Stimulated activated CD4-positive, alpha-beta T cell treated with anti-CD3 and anti-CD28 coated beads, Interleukin-1b, Interleukin-23, amount 100 ng/mL, for 1 hour (primary cell): ENCODE results near the gene LRRK1.

Experiments used
- DNase-seq, 2 donors: peaks; one replicate each; pipeline ENCODE4 v3.0.0-alpha.2; 2020; ENCODE audit warnings: low read depth in 2 of 2

LRRK1 gene

DNA sequence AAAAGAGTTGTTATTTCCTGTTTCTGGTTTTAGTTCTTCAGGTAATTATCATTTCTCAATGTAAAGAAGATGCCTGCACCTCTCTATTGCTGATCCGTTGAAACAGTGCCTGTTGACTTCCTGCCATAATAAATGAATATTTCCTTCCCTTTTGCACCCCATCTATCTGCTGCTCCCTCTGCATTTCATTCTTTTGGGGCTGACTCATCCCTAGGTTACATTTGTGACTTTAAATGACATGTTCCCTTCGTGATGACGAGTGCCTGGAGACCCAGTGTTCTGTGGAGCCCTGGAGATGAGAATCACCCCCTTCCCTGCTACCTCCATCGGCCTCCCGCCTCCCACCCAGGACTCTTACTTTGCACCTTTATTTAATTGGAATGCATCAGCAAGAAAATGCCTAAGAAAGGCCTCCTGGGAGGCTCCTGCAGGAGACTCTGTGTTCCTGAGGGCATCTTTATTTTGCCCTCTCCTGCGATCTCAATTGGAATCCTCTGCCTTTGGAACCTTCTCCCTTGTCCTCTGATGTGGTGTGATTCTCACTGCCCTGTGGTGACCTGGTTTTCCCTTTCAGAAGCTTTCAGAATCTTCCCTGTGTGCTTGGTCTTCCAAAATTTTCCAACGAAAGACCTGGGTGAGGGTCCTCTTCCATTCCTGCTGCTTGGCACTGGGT is 13.7 kb downstream of the LRRK1 start:
- no peak for DNase-seq

DNA sequence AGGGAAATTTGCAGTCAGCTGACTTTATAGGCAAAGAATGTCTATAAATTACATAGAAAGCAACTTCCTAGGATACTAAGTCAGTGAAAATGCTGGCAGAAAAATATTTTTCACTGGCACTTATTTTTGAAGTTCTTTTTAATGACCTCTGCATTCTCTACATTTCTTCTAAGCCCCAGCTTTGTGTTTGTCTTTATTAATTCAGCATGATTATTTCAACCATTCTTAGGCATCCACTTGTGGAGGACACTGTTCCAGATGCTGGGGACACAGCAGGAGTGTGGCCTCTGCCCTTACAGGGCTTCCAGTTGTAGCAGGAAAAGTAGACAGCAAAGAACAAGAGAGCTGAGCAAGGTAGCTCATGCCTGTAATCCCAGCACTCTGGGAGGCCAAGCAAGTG is 15.0 kb downstream of the LRRK1 start:
- DNase-seq: no peak

DNA sequence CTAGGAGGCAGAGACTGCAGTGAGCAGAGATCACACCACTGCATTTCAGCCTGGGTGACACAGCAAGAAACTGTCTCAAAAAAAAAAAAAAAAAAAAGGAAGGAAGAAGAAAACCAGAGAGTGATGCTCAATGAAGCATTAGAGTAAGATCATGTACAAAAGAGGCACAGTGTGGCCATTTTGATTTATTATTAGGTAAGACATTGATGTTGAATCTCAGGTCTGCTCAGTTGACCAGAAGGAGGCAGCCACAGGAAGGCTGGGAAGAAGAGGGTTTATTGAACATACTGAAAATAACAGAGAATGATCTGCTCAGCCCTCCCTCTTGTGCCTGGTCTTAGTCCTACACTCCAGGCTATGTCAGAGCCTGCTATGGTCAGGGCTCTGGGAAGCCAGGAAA is 15.6 kb downstream of the LRRK1 start:
- DNase-seq: no peak

DNA sequence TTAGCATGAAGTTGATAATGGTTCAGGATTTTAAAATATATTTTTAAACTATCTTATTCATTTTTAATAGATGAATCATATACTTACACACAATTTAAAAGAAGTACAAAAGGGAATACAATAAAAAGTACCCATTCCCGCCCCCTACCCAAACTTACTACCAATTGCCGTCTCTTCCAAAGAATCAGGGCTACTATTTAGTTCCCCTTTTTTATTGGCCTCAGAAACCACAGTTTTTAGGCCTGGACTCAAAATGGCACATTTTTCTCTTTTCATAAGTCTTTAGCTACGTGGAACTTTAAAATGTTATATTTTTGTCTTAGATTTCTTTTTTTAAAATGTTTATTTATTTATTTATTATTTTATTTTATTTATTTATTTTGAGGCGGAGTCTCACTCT is 18.0 kb downstream of the LRRK1 start:
- no peak for DNase-seq

DNA sequence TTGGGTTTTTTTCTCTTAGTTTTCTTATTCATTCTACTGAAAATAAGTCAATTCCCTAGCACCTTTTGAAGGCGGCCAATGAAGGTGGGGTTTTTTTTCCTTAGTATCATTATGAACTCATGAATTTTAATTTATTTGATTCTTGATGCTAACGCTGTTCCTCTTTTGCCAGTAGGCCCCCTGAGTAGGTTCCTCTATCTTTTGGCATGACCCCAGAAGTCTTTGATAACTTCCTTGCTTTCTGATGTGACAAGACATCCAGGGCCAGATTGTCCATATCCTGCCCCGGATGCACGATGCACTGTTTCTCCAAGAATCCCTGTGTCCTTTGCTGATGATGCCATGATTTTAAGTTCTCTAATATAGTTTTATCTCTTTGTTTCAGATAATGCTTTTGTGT is 20.6 kb downstream of the LRRK1 start:
- DNase-seq: no peak

DNA sequence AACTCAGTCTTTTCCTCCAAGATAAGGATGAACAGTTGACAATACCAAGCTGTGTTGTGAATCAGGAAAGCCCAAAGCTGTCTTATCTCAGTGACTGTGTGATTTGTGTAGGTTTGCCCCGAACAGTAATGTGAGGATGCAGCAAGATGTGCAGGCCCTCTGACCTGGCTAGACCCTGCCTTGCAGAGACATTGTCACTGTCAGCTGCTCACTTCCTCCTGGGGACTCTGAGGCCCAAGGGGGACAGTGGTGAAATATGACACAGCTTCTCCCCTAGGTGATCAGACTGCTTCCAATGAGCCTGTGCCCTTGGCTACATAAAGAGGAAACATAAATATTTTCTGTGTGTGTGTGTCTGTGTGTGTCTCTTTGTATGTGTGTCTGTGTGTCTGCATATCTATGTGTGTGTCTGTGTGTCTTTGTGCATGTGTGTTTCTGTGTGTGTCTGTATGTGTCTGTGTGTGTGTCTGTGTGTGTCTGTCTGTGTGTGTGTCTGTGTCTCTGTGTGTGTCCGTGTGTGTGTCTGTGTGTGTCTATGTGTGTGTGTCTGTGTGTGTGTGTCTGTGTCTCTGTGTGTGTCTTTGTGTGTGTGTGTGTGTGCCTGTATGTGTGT is 21.7 kb downstream of the LRRK1 start:
- no peak for DNase-seq

DNA sequence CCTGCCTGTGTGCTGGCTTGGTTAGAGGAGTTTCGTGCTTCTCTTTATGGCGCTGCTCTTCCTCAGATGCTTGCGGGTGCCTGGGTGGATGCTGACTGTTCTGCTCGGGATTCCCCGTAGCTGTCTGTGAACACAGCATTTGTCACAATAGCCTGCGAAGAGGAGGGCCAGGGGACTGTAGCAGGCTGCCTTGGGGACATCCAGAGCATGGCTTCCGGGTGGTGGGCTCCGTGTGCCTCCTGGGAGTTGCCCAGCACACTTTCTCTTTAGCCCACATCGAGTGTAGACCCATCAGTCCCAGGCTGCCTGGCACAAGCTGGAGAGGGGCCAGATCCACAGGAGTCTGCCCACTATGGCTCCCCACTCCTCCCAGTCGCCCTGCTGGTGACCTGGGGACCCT is 22.4 kb downstream of the LRRK1 start:
- DNase-seq: no peak

DNA sequence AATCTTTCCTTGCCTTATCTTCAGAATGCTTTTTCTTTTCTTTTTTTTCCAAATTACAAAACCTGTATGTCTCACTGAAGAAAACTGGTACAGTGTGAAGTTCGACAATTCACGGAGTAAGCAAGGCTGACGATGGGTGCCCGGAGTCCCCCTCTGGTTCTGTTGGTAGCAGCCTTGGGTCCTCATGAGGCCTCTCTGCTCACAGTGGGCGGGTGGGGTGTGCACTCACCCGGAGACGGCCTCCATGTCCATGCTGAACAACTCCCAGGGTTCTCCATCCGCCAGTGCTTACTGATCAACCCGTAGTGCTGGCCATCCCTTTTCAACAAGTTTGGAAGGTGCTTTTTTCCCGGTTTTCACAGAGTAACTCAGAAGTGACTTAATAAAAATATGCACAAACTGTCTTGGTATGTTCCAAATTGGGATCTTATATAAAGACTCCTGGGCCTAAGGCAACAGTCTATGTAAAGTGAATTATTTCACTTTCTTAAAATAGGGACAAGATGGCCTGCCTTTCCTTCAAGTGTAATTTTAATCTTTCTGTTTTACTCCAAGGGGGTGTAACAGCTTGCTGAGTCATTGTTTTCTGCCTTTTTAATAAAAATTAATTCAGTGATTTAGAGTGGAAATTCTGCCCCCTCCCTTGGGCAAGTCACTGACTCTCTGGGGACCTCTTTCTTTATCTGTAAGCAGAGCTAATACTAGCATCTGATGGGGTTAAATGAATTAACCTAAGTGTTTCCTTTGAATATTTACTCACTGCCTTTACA is 23.7 kb downstream of the LRRK1 start:
- no peak for DNase-seq

DNA sequence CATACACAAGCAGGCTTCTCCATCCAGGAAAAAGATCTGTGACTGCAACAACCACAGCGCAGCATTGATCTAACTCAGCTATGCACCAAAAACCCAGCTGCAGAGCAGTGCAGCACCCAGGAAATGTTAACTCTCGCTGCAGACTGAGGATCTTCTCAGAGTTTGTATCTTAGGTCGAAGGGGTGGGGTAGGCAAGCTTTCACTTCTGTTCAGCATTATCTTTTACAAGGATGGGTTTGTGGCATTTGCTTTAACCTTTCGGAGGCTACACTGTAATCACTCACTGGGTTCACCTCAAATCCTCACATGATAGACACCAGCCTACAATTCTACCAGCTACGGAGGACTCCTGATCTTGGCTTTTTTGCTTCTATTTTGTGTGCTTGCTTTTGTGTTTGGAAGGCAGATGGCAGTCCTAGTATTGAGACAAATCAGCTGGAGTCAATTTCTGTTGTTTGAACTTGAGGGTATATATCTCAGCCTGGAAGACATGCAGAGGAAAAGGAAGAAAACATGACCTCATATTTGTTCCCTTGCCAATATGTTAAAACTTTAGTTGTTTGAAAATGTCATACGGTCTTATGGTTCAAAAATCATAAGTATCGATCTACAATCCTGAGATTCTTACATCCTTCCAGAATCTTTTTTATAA is 25.2 kb downstream of the LRRK1 start:
- DNase-seq: no peak

DNA sequence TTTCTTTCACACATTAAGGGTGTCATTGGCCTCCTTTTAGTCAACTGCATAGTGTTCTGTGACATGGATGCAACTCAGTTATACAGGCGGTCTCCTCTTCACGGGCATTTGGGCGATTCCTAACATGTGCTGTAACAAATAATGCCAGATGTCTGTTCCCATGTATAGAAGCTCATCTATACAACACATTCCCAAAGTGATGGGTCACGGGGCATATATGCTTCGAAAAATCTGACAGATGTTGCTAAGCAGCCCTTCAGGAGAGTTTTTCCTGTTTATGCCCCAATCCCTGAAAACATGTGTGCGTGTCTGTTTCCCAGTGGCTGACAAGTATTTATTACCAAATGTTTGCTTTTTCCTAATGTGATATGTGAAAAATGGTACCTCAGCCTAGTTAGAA is 25.8 kb downstream of the LRRK1 start:
- no peak for DNase-seq

DNA sequence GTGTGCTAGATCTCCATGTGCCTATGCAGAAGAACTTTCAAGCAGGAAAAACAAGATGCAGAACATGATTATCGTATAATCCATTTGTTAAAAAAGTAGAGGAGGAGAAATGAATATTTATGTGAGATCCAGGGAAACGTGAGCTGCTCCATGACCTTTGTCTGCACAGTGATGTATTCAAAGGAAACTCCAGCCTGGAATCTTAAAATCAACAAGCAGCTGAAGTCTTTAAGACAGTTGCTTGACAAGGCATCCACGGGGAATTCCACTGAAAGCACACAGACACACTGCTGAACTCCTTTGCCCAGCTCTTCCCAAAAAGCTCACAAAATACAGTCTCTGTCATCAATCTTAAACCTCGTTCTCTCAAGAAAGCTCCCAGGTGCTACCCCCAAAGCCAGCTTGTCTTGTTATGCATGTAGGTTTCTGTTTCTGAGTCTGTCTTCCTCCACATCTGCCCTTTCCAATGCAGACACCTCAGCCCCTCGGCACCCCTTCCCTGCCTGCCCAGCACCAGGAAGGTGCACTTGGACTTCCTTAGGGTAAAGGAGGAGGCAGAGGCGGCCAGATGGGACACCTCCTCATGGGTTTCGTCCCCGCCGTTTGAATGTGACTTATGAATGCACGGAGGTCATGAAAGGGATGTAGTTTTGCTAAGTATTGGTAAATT is 28.7 kb downstream of the LRRK1 start:
- no peak for DNase-seq

DNA sequence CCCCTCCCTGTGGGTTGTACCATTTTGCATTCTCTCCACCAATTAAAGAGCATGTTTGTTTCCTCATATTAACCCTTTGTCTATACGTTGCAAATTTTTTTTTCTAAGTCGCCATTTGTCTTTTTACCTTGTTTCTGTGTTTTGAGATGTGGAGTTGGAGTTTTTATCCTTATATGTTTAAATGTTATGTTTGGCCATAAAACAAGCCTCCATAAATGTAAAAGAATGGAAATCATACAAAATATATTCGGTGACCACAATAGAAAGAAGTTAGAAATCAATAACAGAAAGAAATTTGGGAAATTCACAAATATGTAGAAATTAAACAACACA is 29.2 kb downstream of the LRRK1 start:
- DNase-seq: no peak

DNA sequence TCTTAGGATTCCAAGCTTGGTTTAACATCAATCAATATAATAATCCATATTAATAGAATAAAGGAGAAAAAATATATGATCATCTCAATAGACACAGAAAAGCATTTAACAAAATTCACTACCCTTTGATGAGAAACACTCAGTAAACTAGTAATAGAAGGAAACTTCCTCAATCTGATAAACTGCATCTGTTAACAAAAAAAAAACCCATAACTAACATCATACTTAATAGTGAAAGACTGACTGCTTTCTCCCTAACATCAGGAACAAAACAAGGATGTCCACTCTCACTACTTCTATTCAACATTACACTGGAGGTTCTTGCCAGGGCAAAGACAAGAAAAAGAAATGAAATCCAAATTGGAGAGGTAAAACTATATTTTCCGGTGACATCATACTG is 30.5 kb downstream of the LRRK1 start:
- DNase-seq: no peak

DNA sequence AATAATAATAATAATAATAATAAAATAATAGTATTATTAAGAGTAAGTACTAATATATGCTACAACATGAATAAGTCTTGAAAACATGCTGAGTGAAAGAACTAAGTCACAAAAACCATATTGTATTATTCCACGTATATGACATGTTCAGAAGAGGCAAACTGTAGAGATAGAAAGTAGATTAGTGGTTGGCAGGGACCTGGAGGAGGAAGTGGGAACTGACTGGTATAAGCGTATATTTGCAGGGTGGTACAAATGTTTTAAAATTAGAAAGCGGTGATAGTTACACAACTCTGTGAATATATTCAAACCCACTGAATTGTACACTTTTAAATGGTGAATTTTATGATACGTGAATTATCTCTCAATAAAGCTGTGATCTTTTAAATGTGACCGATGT is 32.8 kb downstream of the LRRK1 start:
- no peak for DNase-seq

DNA sequence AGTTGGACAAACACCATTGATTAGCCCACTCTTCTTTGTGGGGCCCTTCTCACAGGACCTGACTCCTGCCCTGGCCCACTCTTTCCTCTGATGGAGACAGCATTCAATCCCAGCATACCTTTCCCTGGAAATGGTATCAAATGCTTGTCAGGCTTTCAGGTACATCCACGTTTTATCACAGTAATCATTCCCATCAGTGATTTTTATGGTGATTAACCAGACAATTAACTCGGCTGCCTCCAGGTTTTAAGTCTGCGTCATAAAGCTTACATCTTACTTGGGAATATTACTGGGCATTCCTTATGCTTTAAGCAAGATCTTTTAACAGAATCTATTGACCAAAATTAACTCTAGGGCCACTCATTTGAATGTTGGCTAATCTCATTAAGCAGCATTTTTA is 33.4 kb downstream of the LRRK1 start:
- DNase-seq: no peak

DNA sequence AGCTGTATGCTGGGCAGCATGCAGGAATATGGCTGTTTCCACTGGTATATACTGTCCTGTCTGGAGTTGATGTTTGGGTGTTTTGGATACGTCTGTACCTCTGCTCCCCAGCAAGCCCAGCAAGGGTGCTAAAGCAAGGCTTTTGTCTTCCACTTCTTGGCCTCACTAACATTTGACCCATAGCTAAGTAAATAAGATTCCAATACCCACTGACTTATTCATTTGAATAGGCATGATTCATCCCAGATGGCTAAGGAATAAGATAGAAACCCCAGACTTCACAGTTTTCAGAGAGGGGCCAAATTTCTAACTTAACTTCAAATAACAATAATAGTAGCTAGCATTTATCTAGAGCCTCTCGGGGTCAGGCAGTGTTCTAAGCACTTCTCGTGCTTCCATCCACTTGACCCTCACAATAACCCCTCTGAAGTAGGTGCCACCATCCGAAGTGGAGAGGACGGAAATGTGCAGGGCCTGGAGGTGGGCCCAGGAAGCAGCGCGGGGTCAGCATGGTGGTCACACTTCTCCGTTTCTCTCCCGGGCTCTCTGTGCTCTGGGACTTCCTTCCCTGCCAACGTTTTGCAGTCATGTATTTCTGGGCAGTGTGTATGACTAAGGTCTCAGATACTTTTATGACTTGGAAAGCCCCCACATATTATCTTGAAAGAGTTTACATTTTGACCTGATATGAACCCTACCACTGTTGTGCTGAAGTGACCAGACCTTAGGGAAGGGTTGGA is 39.3 kb downstream of the LRRK1 start:
- DNase-seq: no peak

DNA sequence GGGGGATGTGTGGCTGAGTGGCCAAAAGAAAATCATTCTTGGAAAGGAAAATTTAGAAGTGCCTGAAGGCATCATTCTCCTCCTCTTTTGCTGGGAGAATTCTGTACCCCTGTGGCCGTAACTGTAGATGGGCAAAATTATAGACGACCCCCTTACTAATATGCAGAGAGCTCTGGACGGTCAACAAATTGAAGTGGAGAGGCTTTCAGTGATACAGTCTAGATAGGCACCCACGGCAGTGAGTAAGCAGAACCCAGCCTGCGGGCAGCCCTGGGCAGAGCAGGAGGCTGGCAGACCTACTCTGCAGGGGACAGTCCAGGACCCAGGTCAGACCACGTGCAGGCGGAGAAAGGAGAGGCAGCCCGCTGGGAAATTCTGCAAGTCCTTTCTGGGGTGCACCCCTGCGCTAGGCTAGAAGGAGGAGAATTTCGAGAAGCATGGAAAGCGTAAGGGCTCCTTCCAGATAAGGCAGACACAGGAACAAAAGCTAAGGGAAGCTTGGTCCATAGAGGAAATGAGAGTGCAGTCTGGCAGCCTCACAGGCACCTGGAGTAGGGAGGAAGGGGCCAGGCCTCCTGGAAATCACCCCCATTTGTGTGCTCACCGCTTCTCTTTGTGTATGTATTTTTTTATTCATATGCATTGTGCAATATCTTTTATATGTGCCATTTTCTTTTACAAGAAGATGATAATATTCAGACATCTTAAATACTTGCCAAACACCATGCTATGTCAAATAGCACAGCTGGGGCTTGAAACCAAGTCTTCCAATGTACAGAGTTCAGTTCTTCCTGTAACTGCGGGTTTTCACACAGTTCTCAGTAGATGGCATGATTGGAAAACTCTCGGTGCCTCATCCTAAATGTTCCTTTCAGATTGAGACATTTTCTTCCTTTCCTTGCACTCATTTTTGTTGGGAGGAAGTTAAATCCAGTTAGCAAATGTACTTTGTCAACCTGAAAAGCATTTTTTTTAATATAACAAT is 40.2 kb downstream of the LRRK1 start:
- DNase-seq: no peak

DNA sequence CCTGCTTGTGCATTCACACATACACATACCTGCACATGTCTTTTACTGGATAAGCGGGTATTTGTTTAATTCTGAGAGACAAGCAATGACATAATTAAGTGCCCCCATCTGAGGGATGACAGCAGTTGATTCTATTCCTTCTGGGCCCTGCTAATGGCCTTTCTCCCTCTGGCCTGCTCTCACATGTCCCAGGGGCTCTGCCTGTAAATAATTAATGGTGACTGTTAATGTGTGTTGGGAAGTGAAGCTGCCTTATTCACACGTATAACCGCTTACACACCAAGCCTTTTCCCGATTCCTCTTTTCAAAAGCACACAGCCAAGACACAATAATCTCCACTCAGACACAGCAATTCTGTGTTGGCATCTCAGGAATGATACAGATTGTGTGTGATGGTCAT is 47.8 kb downstream of the LRRK1 start:
- no peak for DNase-seq

DNA sequence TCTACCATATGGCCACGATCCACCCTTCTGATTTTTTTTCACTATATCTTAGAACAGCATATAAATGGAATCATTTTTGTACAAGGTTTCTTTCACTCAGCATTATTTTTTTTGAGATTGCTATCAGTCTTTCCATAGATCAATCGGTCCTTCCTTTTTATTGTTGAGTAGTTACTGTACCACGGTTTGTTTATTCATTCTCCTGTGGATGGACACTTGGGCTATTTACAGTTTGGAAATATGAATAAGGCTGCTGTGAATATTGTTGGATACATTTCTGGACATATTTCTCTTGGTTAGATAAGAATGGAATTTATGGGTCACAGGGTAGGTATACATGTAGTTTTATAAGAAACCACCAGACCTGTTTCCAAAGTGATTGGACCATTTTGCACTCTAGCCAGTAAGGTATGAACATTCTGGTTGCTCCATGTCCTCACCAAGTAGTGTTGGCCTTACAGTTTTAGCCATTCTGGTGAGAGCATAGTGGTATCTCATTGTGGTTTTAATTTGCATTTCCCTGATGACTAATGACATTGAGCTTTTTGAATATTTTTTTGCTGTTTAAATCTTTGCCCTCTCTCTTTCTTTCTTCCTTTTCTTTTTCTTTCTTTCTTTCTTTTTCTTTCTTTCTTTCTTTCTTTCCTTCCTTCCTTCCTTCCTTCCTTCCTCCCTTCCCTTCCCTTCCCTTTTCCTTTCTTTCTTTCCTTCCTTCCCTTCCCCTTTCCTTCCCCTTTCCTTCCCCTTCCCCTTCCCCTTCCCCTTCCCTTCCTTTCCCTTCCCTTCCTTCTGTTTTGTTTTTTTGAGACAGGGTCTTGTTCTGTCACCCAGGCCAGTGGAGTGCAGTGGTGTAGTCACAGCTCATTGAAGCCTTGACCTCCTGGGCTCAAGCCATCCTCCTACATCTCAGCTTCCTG is 49.2 kb downstream of the LRRK1 start:
- DNase-seq: no peak
